Upper lobe of left lung (tissue), 4 donors: ENCODE data around the gene AP2A2.

Experiments used
- EP300 ChIP-seq, 4 donors: sonication (generic); formaldehyde crosslinking; IDR thresholded peaks; one replicate each; pipeline ENCODE4 v1.5.1; 2017; ENCODE audit warnings: antibody characterized with exemption in 4 of 4, control low read depth in 2 of 4
- POLR2AphosphoS5 ChIP-seq, 2 donors: sonication (generic); formaldehyde crosslinking; IDR thresholded peaks; one replicate each; pipeline ENCODE4 v1.5.1; 2017; ENCODE audit warnings: antibody characterized with exemption in 2 of 2
- TF ChIP-seq, protein P1 (sequence below), 6 experiments: fragments of 450-650 bp in 4 of 6; fragments of 200-600 bp in 2 of 6; sonication (generic) in 2 of 6; IDR thresholded peaks; one replicate each; pipeline ENCODE4 v1.5.1; 2016 to 2019; ENCODE audit warnings: antibody characterized with exemption in 6 of 6

DNA sequence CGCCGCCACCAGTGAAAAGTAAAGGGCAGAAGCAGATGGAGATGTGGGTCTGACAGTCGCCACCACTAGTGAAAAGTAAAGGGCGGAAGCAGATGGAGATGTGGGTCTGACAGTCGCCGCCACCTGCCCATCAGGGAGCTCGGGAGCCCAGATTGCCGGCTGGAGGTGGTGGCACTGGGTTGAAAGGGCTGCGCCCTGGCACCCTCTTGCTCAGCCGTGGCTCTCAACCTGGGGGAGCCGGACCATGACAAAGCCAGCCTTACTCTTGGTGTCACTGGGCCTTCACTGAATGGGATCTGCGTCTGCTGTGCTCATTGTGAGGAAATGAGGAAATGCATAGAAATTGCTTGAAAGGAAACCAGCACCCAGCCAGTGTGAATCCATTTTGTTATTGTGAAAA is 36.3 kb downstream of the AP2A2 start:
- TF ChIP-seq EP300 (IDR thresholded peaks at IDR 0.05), result no peak
- TF ChIP-seq, protein P1, sequence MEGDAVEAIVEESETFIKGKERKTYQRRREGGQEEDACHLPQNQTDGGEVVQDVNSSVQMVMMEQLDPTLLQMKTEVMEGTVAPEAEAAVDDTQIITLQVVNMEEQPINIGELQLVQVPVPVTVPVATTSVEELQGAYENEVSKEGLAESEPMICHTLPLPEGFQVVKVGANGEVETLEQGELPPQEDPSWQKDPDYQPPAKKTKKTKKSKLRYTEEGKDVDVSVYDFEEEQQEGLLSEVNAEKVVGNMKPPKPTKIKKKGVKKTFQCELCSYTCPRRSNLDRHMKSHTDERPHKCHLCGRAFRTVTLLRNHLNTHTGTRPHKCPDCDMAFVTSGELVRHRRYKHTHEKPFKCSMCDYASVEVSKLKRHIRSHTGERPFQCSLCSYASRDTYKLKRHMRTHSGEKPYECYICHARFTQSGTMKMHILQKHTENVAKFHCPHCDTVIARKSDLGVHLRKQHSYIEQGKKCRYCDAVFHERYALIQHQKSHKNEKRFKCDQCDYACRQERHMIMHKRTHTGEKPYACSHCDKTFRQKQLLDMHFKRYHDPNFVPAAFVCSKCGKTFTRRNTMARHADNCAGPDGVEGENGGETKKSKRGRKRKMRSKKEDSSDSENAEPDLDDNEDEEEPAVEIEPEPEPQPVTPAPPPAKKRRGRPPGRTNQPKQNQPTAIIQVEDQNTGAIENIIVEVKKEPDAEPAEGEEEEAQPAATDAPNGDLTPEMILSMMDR (IDR thresholded peaks at IDR 0.05), result no peak
- no peak for TF ChIP-seq POLR2AphosphoS5 (IDR thresholded peaks at IDR 0.05)
